Measurements from ENCODE around the gene SLC22A5.

DNA sequence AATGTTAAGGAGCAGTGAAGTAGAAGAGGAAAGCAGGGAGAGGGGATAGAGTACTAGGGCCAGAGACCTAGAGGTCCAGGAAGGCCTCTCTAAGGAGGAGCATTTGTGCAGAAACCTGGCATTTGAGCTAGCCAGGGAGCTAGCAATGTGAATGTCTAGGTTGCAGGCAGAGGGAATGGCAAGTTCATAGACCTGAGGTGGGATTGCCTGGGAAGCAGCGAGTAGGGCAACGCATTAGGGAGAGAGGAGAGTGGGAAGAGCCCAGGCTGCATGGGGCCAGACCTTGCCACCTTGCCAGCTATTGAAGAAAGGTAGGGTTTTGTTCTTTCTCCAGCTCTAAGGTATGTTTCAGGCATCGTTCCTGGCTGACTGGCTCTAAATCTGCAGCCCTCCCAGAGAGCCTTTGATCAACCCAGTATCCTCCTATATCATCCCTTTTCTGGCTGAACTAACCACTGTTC lies 54.0 kb downstream of the SLC22A5 start:
- TF ChIP-seq, protein P1, sequence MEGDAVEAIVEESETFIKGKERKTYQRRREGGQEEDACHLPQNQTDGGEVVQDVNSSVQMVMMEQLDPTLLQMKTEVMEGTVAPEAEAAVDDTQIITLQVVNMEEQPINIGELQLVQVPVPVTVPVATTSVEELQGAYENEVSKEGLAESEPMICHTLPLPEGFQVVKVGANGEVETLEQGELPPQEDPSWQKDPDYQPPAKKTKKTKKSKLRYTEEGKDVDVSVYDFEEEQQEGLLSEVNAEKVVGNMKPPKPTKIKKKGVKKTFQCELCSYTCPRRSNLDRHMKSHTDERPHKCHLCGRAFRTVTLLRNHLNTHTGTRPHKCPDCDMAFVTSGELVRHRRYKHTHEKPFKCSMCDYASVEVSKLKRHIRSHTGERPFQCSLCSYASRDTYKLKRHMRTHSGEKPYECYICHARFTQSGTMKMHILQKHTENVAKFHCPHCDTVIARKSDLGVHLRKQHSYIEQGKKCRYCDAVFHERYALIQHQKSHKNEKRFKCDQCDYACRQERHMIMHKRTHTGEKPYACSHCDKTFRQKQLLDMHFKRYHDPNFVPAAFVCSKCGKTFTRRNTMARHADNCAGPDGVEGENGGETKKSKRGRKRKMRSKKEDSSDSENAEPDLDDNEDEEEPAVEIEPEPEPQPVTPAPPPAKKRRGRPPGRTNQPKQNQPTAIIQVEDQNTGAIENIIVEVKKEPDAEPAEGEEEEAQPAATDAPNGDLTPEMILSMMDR (IDR thresholded peaks at IDR 0.05) = no peak
- TF ChIP-seq CHD4 (IDR thresholded peaks at IDR 0.05; ENCODE audit: borderline replicate concordance) (no peak), EP300 (IDR thresholded peaks at IDR 0.05) (no peak), MYC (IDR thresholded peaks at IDR 0.05; ENCODE audit: borderline replicate concordance, low read length) (no peak), PHF8 (IDR thresholded peaks at IDR 0.05; ENCODE audit: borderline replicate concordance, low read depth) (no peak), RFX5 (IDR thresholded peaks at IDR 0.05) (no peak), EHMT2 (IDR thresholded peaks at IDR 0.05; ENCODE audit: low read depth) (no peak)
- TF ChIP-seq, protein P2, sequence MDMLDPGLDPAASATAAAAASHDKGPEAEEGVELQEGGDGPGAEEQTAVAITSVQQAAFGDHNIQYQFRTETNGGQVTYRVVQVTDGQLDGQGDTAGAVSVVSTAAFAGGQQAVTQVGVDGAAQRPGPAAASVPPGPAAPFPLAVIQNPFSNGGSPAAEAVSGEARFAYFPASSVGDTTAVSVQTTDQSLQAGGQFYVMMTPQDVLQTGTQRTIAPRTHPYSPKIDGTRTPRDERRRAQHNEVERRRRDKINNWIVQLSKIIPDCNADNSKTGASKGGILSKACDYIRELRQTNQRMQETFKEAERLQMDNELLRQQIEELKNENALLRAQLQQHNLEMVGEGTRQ (IDR thresholded peaks at IDR 0.05) = no peak
